HepG2 (cell line): ENCODE measurements around the gene C20orf204. TPM values are rescaled to one million over a fixed set of nuclear protein-coding genes. Genes with fewer than 3 reads are reported as not detected.
A peak's percentile ranks its signal among the peaks of the same experiment; 100 is the strongest.

Experiments
- AFF4 ChIP-seq: sonication (generic); formaldehyde crosslinking; IDR thresholded peaks from 2 replicates; pipeline ENCODE4 v1.4.0; 2020; ENCODE audit warnings: missing genetic modification reagents
- AHDC1 ChIP-seq: sonication (generic); formaldehyde crosslinking; IDR thresholded peaks from 2 replicates; pipeline ENCODE4 v1.5.1; 2020; ENCODE audit warnings: mild to moderate bottlenecking, missing genetic modification reagents, borderline replicate concordance
- ASH2L ChIP-seq: fragments of 300-600, 200-600 bp; sonication (generic); IDR thresholded peaks from 2 replicates; pipeline ENCODE4 v1.7.0; 2017; ENCODE audit warnings: low read depth, mild to moderate bottlenecking, moderate library complexity, mixed read lengths, low read length; ENCODE audit not compliant: insufficient read length
- ETV6 ChIP-seq: sonication (generic); formaldehyde crosslinking; conservative IDR thresholded peaks from 2 replicates; pipeline ENCODE4 v1.4.0; 2020; ENCODE audit warnings: missing genetic modification reagents
- GTF2F1 ChIP-seq: fragments of 150-350 bp; IDR thresholded peaks from 2 replicates; pipeline ENCODE4 v1.6.1; 2014; ENCODE audit warnings: low read length
- HMGA1 ChIP-seq: sonication (generic); formaldehyde crosslinking; conservative IDR thresholded peaks from 2 replicates; pipeline ENCODE4 v1.4.0; 2020; ENCODE audit warnings: missing genetic modification reagents
- HNRNPH1 ChIP-seq: fragments of 200-400 bp; formaldehyde crosslinking; optimal IDR thresholded peaks from 2 replicates; pipeline ENCODE3; 2017; ENCODE audit warnings: mild to moderate bottlenecking, low read depth, low read length
- MEIS2 ChIP-seq: sonication (generic); formaldehyde crosslinking; IDR thresholded peaks from 2 replicates; pipeline ENCODE4 v1.9.0; 2021; ENCODE audit warnings: mild to moderate bottlenecking, missing genetic modification reagents
- TCF7 ChIP-seq: sonication (generic); IDR thresholded peaks from 2 replicates; pipeline ENCODE4 v1.6.1; 2016; ENCODE audit warnings: antibody characterized with exemption, low read depth
- TCF7L2 ChIP-seq: IDR thresholded peaks from 2 replicates; pipeline ENCODE4 v1.6.1; 2011; ENCODE audit warnings: mild to moderate bottlenecking, low read depth, low read length, moderate library complexity
- ZNF101 ChIP-seq: sonication (generic); formaldehyde crosslinking; IDR thresholded peaks from 2 replicates; pipeline ENCODE4 v1.4.0; 2020; ENCODE audit warnings: mild to moderate bottlenecking, low read depth, missing genetic modification reagents, borderline replicate concordance
- ZNF672 ChIP-seq: sonication (generic); formaldehyde crosslinking; IDR thresholded peaks from 2 replicates; pipeline ENCODE4 v1.8.1; 2022; ENCODE audit warnings: missing genetic modification reagents
- ZNF781 ChIP-seq: sonication (generic); formaldehyde crosslinking; IDR thresholded peaks from 2 replicates; pipeline ENCODE4 v1.5.1; 2020; ENCODE audit warnings: borderline replicate concordance, mild to moderate bottlenecking, missing genetic modification reagents; ENCODE audit errors: not compliant biosample characterization
- polyA plus RNA-seq, 8 experiments: library from polyadenylated mRNA; depleted of rRNA in 3 of 8; stranded (reverse) in 7 of 8; unstranded in 1 of 8; fragments of >200 nt; fragmentation: Illumina TruSeq in 4 of 8; extraction: Trizol in 4 of 8; gene quantifications; 2 replicates each; pipeline versions ENCODE4 v1.2.1 to v1.2.3, GENCODE V29; 2011 to 2016; ENCODE audit warnings: low read depth in 4 of 8, missing spikeins in 1 of 8, mixed read lengths in 1 of 8; ENCODE audit not compliant: insufficient read depth in 1 of 8
- total RNA-seq, 5 experiments: library from RNA; depleted of rRNA; stranded (reverse); fragments of >200 nt; fragmentation: Illumina TruSeq; extraction: Trizol; gene quantifications; 2 replicates each; pipeline ENCODE4 v1.2.3, GENCODE V29; 2016; ENCODE audit warnings: low read depth in 1 of 5
- TF ChIP-seq, protein P1 (sequence below), 2 experiments: sonication (generic) in 1 of 2; formaldehyde crosslinking in 1 of 2; IDR thresholded peaks; 2 replicates each; pipeline versions ENCODE4 v1.4.0 to v1.6.1; 2016 to 2020; ENCODE audit warnings: borderline replicate concordance in 1 of 2, low read depth in 1 of 2, mild to moderate bottlenecking in 1 of 2, missing genetic modification reagents in 1 of 2

C20orf204 gene
- total and polyA plus RNA-seq, 2 of the 13 experiments (the other 11 are each of a cell fraction or from before 2014, with no cell fraction given): 22.1 to 80.0 TPM

- TF ChIP-seq, protein P1, sequence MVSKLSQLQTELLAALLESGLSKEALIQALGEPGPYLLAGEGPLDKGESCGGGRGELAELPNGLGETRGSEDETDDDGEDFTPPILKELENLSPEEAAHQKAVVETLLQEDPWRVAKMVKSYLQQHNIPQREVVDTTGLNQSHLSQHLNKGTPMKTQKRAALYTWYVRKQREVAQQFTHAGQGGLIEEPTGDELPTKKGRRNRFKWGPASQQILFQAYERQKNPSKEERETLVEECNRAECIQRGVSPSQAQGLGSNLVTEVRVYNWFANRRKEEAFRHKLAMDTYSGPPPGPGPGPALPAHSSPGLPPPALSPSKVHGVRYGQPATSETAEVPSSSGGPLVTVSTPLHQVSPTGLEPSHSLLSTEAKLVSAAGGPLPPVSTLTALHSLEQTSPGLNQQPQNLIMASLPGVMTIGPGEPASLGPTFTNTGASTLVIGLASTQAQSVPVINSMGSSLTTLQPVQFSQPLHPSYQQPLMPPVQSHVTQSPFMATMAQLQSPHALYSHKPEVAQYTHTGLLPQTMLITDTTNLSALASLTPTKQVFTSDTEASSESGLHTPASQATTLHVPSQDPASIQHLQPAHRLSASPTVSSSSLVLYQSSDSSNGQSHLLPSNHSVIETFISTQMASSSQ (IDR thresholded peaks at IDR 0.05; ENCODE audit: low read depth): no peak
- TF ChIP-seq, protein P1 (CRISPR knock-in tag; IDR thresholded peaks at IDR 0.05; ENCODE audit: borderline replicate concordance): no peak
- TF ChIP-seq HMGA1: no peak
- no peak for TF ChIP-seq ASH2L
- TF ChIP-seq ZNF781 (CRISPR knock-in tag): peak; percentile 25
- no peak for TF ChIP-seq ZNF101 (CRISPR knock-in tag)
- TF ChIP-seq TCF7: no peak
- TF ChIP-seq AHDC1 (CRISPR knock-in tag): no peak
- peak; percentile 68; the same call in 1 of the 2 replicates for TF ChIP-seq MEIS2
- no peak for TF ChIP-seq ZNF672 (CRISPR knock-in tag)
- TF ChIP-seq GTF2F1: no peak
- no peak; the same call in 1 of the 2 replicates for TF ChIP-seq ETV6 (CRISPR knock-in tag)
- peak; percentile 34 for TF ChIP-seq HNRNPH1
- no peak for TF ChIP-seq AFF4 (CRISPR knock-in tag)
- no peak for TF ChIP-seq TCF7L2
Observed at GRCh38 chr20:64040231-64041039, 4.5 kb downstream of the C20orf204 start (continued).
